ENCODE measurements around the gene TCF3.

The TCF3 gene

GRCh38 chr19:1609680-1610474 is 42.5 kb downstream of the TCF3 start:
- no peak for DNase-seq (ENCODE audit: low spot score)

GRCh38 chr19:1609103-1609396 is 43.4 kb downstream of the TCF3 start:
- DNase-seq (ENCODE audit: low spot score) = no peak

- DNase-seq (ENCODE audit: low spot score) = no peak
These were observed 43.9 kb downstream of the TCF3 start for GRCh38 chr19:1608359-1609102.

- no peak for DNase-seq (ENCODE audit: low spot score)
These were observed 46.2 kb downstream of the TCF3 start for GRCh38 chr19:1606138-1606651.

GRCh38 chr19:1605236-1606137 is 46.9 kb downstream of the TCF3 start, which contains the start of gene UQCR11:
Gene UQCR11 (minus strand): TSS chr19:1605462. CDS start chr19:1605409, 53 bp downstream.
- DNase-seq (ENCODE audit: low spot score) = peak; percentile 97

- no peak for DNase-seq (ENCODE audit: low spot score)
These were observed 50.2 kb downstream of the TCF3 start for GRCh38 chr19:1602091-1602707.

GRCh38 chr19:1601613-1602064 is 50.8 kb downstream of the TCF3 start:
- DNase-seq (ENCODE audit: low spot score) = peak; percentile 81

GRCh38 chr19:1599460-1599846 is 53.0 kb downstream of the TCF3 start:
- DNase-seq (ENCODE audit: low spot score) = no peak

- no peak for DNase-seq (ENCODE audit: low spot score)
These were observed 53.5 kb downstream of the TCF3 start for GRCh38 chr19:1598777-1599459.

GRCh38 chr19:1593501-1593772 is 59.0 kb downstream of the TCF3 start:
- no peak for DNase-seq (ENCODE audit: low spot score)

GRCh38 chr19:1592755-1593500 is 59.5 kb downstream of the TCF3 start, which contains the start of gene MBD3:
Gene MBD3 (minus strand): TSS chr19:1592865. CDS start chr19:1592631, 234 bp downstream.
- DNase-seq (ENCODE audit: low spot score) = peak; percentile 95

GRCh38 chr19:1592024-1592754 is 60.2 kb downstream of the TCF3 start:
- DNase-seq (ENCODE audit: low spot score) = peak; percentile 94

- no peak for DNase-seq (ENCODE audit: low spot score)
These were observed 60.9 kb downstream of the TCF3 start for GRCh38 chr19:1591421-1592023.

- DNase-seq (ENCODE audit: low spot score) = no peak
These were observed 61.6 kb downstream of the TCF3 start for GRCh38 chr19:1590641-1591397.

- DNase-seq (ENCODE audit: low spot score) = no peak
These were observed 64.5 kb downstream of the TCF3 start for GRCh38 chr19:1587872-1588271.

- no peak for DNase-seq (ENCODE audit: low spot score)
These were observed 67.2 kb downstream of the TCF3 start for GRCh38 chr19:1585243-1585580.

GRCh38 chr19:1584500-1585242 is 67.7 kb downstream of the TCF3 start:
- DNase-seq (ENCODE audit: low spot score) = no peak

GRCh38 chr19:1582201-1582600 is 70.2 kb downstream of the TCF3 start:
- no peak for DNase-seq (ENCODE audit: low spot score)
